GM19452 (cell line): ENCODE data around the gene YIPF1.
"Not testable (repeated sequence)": the region's sequence is repeated elsewhere in the genome, so short reads cannot be mapped to it uniquely, and the experiment has no call there.

ENCODE experiments used
- ATAC-seq: cut with Tn5 transposase; IDR thresholded peaks from one replicate; pipeline ENCODE4 v1.9.1; 2021; ENCODE audit not compliant: unreplicated experiment

YIPF1 gene

DNA sequence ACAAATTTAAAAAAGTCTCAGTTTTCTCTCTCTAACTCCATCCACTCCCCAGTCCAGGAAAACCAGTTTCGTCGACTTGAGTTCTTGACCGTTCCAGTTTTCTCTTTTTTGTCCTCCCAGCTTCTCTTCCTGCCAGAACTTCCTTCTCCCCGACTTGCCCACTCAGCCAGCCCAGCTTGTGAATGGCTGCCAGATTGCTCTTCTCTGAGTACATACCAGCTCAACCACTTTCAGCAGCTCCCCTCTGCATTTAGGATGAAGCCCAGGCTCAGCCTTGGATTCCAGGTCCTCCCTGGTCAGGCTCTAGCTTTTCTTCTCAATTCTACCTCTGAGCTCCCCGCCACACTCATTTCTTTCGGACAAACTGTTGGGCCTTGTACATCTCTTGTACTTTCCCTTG is 5.8 kb upstream of the YIPF1 start:
- no peak for ATAC-seq

DNA sequence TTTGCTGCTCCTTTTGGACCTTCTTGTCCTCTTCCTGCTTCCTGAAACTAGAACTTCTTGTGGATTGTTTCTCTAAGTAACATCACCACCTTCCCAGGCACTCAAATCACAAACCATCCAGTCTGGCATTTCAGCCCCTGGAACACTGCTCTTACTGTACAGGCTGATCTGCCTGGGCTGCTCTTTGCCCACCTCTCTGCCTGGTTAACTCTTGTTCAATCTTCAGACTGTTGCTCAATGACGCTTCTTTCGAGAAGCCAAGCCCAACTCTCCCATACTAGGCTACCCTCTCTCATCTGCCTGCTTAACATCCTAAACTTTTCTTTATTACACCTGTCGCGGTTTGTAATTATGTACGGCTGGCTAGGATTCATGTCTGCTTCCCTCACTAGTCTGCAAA is 5.0 kb upstream of the YIPF1 start:
- no peak for ATAC-seq

DNA sequence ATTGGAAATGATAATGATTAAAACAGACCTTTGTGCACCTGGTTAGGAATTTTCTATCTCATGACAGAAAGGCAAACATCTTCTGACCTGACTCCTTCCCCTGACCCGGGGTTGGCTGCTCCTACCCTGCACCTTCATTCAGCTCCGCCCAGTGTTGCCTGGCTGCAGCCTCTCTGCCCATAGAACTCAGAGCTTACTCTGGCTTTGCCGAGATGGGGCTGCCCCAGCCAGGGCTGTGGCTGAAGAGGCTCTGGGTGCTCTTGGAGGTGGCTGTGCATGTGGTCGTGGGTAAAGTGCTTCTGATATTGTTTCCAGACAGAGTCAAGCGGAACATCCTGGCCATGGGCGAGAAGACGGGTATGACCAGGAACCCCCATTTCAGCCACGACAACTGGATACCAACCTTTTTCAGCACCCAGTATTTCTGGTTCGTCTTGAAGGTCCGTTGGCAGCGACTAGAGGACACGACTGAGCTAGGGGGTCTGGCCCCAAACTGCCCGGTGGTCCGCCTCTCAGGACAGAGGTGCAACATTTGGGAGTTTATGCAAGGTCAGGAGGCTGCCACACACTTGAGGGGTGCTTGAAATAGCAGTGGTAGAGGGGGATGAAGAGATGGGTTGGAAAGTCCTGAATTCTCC is 4.5 kb upstream of the YIPF1 start, which contains the start of gene DIO1:
TSS of gene DIO1 (plus strand) at position 189 of the 638 bp plus-strand sequence. CDS start at position 213, 24 bp downstream.
- ATAC-seq = no peak

DNA sequence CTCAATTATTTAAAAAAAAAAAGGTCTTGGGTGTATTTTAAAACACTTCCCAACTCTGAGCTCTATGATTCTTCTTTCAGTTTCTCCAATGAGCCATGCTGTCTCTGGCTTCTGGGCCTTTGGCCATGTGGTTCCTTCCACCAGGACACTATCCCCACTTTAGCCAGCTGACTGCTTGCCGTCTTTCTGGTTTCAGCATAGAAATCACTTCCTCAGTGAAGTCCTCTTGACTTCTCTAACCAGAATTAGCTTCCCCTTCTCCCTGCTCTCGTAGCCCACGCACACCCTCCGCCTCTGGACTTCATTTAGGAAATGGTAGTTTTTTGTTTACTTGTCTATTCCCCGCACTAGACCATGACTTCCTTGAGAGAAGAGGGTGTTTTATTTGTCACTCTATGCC is 3.3 kb upstream of the YIPF1 start:
- ATAC-seq = no peak

DNA sequence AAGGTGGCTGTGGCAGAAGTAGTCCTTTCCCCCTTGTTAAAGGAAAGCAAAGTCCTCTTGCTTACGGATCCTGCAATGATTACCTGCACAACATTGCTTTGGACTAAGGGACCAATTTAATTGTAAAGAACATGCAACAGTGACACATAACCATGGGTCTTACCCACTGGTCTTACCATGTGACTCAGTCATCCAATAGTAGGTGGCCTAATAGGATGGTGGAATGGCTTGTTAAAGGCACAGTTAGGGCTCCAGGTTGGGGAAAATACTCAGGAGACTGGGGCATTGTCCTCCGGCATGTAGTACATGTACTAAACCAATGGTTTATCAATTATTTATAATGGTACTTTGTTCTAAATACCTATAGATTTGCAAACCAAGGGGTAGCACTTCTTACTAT is 2.1 kb upstream of the YIPF1 start:
- ATAC-seq = no peak

DNA sequence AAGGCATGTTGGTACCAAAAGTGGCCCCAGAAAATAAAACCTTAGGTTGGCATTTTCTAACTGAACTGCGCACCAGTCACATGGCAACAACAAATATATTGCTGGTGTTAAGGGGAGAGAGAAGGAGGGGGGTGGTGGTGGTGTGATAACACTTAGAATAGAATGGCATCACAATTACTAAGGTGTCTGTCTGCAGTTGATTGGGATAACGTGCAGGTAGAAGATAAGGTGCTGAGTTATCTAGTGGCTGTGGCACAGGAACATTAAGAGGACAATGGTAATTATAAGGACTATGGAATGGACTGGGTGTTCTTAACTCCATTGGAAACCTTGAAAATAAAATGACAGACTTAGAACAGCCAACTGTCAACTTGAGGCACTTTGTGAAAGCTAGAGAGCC is 1.4 kb upstream of the YIPF1 start:
- no peak for ATAC-seq

DNA sequence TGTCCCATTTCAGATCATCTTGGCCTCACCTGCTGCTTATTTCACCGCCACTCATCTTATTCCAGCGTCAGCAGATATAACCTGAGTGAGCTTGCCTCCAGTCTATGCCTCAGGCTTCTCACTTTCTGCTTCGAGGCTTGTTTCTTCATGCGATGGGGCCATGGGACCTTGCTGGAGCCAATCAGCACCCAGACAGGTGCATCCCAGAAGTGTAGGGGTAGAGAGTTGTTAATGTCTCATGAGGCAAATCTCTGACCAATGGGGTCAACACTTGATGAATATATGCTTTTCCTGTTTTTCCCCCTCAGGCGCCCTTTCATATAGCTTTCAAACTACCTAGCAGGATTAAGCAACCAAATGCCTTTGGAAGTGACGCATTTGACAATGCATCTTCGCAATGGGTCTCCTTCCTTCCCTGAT is 935 bp upstream of the YIPF1 start:
- no peak for ATAC-seq

DNA sequence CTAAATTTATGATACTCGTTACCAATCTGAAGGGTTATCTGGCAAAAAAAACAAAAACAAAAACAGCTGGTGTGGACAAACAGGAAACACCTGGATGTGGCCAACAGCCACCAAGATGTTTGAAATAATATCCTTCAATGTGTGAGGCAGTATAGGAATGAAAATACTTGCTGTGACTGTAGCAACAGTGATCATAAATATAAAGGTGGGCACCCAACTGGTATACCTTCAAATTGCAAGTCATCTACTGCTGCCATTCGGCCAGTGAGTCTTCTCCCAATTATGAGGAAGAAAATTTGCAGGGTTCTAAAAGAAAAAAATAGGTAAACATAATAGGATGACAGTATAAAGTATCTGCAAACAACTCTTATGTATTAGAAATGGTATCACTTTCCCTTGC is 916 bp downstream of the YIPF1 start:
- ATAC-seq = no peak

DNA sequence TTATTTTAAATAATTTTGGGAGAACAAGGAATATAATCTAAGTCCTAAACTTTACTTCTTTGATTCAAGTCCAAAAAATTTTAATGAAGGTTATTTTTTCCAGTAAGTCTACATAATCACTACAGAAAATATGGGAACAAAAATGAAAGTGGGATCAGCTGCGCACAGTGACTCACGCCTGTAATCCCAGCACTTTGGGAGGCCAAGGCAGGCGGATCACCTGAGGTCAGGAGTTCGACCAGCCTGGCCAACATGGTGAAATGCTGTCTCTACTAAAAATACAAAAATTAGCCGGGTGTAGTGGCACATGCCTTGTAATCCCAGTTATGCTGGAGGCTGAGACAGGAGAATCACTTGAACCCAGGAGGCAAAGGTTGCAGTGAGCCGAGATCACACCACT is 6.0 kb downstream of the YIPF1 start:
- ATAC-seq = not testable (repeated sequence)

DNA sequence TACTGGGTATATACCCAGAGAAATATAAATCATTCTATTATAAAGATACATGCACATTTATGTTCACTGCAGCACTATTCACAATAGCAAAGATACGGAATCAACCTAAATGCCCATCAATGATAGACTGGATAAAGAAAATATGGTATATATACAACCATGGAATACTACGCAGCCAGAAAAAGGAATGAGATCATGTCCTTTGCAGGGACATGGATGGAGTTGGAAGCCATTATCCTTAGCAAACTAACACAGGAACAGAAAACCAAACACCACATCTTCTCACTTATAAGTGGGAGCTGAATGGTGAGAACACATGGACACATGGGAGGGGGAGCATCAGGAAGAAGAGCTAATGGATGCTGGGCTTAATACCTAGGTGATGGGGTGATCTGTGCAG is 7.7 kb downstream of the YIPF1 start:
- ATAC-seq = not testable (repeated sequence)

DNA sequence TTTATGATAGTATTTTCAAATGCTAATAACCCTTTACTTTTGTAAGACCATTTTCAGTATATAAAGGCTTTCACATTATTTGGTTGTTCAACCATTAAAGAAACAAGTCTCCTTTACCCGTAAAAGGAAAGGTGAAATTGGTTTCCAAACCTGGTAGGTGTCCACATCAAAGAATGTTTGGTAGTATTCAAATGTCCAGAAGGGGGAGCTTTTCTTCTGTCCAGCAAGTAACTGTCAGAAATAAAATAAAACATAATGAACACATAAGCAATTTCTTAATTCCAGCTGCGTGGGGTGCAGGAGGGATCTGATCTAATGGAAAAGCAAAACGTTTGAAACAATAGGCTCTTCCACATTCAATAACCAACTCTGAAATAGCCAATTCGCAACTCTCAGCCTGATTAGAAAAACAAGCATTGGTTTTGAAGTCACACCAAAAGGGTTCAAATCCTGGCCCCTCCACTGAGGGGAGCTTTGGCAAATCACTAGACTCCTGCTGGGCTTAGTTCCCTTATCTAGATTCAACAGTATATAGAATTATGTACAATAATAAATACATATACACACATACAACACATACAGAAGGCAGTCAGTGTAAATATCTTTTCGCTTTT is 11.0 kb downstream of the YIPF1 start:
- ATAC-seq = no peak

DNA sequence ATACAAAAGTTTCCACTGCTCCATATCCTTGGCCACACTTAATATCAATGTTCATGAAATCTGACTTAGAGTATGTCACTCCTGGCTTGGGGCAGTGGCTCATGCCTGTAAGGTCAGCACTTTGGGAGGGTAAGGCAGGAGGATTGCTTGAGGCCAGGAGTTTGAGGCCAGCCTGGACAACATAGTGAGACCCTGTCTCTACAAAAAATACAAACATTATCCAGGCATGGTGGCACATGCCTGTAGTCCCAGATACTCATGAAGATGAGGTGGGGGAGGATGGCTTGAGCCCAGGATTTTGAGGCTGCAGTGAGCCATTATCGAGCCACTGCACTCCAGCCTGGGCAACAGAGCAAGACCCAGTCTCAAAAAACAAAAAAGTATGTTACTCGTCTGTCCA is 14.4 kb downstream of the YIPF1 start:
- ATAC-seq = not testable (repeated sequence)

DNA sequence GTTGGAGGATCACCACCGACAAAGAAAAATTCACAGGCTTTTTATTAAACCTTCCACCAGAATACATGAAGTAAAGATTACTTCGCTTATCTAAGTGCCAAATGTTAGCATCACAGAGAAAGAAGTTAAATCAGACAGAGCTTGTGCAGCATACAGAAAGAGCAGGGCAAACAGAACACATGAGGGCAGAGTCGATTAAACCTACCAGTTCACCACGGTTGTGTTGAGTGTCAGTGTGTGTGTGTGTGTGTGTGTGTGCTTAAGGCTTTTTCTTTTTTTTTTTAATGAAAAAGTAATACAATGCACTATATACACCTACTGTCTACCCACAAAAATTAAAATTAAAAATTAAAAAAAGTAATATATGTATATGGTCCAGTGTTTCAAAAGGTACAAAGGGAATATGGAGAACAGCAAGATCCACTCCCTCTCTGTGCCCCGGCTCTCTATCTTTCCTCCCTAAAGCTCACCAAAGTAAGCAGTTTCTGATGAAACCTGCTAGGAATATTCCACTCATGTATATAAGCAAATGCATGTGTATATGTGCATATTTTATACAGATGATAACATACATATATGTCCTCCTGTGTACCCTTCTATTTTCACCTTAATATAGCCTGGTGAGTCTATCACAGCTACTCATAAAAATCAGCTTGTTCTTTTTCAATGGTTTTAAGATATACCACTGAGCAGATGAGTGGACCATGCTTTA is 17.7 kb downstream of the YIPF1 start:
- ATAC-seq = no peak

DNA sequence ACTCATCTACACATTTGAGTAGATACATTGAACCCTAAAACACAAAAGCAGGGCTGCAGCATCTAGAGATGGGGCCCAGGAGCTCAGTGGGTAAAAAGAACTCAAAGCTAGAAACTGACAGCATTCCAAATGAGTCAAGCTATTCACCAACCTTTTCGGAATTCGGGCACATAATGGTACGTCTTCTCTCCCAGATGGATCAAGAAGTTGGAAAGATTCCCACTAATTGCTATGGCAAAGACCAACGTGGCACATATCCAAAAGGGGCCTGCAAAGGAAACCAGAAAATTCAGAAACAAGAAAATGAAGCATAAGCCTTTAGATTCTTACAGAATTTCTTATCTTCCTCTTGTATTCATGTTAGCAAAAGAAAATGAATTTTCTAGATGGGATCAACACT is 18.4 kb downstream of the YIPF1 start:
- no peak for ATAC-seq

DNA sequence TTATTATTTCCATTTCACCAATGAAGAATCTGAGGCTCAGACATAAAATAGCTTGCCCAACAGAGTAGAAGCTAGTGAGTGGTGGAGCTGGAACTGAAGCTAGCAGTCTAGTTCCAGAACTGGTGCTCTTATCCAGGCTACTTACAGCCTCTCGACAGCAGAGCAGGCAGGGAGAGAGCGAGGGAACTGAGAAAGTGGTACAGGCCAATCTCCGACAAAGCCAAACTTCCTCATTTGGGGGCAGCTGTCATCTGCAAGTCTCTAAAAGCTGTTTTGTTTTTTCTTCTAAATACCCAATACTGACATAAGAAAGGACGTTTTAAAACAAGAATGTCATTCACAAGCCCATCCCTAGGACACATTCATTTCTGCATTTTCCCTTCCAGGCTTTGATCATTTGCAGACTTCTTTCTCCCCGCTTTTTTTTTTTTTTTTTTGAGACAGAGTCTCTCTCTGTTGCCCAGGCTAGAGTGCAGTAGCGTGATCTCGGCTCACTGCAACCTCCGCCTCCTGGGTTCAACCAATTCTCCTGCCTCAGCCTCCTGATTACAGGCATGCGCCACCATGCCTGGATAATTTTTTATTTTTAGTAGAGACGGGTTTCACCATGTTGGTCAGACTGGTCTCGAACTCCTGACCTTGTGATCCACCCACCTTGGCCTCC is 20.0 kb downstream of the YIPF1 start:
- ATAC-seq = no peak

DNA sequence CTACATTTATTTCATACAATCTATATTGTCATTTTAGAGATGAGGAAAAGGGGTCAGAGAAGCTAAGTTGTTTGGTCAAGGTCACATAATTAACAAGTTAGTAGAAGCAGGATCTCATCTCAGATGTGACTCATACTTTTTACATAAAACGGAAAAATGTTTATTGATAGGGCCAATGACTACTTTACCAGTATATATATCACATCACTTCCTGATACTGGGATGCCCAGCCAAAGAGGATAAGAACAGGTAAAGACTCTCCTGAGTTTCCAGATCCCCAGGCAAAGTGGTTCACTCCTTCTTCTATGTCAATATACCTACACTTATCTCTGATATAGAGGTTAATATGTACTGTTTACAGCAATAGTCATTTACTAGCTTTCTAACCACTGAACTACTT is 21.0 kb downstream of the YIPF1 start:
- no peak for ATAC-seq

DNA sequence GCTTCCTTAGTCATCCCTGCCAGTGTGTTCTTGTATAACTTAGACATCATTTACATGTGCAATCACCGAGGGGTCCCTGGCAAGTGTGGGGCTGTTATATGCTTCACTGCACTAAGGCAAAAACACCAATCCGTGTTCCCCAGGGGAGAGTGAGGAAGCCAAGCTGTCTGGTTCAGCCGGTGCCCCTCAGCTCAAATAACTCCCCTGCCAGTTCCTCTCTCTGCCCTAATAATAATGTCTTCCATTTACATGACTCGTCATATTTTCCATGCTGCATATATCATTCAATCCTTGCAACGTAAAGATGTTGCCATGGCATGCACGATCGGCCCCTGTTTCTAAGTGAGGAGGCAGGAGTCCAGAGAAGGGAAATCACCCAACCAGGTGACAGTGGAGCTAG is 27.1 kb downstream of the YIPF1 start:
- no peak for ATAC-seq

DNA sequence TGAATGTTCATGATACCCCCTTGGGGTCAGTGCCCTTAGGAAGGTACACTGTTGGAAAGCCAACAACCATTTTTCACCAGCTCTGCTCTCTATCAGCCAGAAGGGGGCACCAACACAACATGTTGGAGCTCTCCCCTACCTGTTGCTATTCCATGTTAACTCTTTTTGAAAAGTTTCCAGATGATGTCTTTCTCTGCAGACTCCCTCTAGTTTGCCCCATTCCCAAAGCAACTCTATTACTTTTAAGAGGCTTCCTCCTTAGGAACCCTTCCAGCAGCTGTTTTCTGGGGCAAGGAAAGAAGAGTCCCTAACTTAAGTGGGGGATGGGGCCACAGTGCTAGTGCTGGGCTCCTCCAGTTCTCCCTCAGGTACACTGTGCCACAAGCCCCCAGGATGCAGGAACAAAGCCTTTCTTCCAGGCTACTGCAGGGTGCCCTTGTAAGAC is 28.6 kb downstream of the YIPF1 start:
- no peak for ATAC-seq

DNA sequence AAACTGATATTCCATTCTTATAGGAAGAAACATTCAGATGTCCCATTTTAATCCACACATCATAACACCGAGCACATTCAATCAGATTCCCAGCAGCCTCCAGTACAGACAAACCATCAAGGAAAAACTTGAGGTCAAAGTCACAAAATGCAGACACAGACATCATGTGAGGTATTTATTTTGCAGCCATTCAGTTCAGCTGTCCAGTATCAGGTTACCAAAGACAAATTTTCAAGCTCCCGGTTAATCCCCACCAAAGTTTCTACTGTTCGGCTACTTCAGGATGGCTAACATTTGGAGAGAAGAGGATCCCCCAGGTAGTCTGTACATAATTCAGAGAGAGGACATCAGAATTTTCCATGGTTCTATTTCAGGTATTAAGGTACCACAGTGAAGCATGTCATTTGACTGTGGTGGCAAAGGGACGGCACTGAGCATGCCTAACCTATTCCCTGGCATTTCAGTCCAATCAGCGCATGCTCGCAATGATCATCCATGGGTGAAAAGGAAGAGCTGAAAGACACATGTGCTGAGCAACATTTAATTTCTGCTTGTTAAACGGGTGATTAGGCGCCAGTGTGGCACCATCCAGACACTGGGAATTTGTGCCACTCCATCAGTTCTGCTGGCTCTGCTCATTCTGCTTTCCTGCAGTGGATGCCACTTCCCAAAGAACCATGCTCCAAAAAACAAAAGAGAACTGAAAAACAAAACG is 37.9 kb downstream of the YIPF1 start:
- no peak for ATAC-seq

DNA sequence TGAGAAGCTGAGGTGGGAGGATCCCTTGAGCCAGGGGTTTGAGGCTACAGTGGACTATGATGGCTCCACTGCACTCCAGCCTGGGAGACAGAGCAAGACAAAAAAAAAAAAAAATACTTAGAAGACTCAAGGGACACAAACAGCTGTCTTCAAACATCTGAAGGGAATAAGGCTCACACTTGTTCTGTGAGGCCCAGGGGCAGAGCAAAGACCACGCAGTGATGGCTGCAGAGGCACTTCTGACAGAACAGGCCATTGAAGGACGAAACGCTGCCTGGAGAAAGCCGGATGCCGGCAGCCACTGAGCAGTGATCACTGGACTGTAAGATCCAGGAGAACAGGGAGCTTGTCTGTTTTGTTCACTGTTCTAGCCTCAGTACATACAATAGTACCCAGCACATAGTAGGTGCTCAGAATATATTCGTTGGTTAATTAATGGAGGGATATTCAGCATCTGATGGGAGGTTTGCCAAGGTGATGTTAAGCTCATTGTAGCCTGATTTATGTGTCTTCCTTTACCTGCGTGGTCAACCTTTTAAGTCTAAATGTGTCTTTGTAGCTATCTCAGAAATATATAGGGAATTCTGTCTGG is 39.4 kb downstream of the YIPF1 start:
- ATAC-seq = no peak

DNA sequence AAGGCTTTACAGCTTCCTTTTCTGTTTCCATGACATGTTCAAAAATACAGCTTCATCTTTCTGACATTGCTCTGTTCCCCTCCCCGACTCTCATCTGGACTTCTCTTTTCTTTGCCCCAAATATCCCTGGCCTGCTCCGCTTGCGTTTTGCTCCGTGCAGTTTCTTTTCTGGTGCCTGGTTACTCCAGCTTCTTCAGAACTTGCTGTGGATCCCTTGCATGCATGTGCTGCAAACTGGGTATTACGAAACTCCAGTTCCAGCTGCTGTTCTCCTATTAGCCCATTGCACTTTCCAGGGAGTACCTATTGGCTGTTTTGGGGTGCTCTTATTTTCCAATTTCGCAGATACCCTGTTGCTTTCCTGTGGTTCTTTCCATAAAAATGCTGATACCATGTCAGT is 41.6 kb downstream of the YIPF1 start:
- ATAC-seq = no peak
